DND-41 (cell line): ENCODE results near the gene IST1.

ENCODE experiments used
- ATAC-seq: fragments of 200-7000 bp; cut with Tn5 transposase; 3 replicates; pipeline ENCODE4 v1.9.1; 2021; ENCODE audit warnings: low read depth; ENCODE audit not compliant: insufficient read depth
- DNase-seq: peaks from one replicate; pipeline ENCODE4 v3.0.0-alpha.2; 2020
- H2AFZ ChIP-seq: 2 replicates; pipeline ENCODE4 v1.6.0; 2012; ENCODE audit warnings: low read depth, low read length
- H3K27ac ChIP-seq: 2 replicates; pipeline ENCODE4 v1.5.1; 2012; ENCODE audit warnings: low read length, inconsistent platforms
- H3K27me3 ChIP-seq: fragments of 200-600 bp; sonication (generic); 2 replicates; pipeline ENCODE4 v1.6.0; 2012; ENCODE audit warnings: low read length, mild to moderate bottlenecking, inconsistent platforms; ENCODE audit not compliant: insufficient read depth, poor library complexity
- H3K36me3 ChIP-seq: 2 replicates; pipeline ENCODE4 v1.5.1; 2012; ENCODE audit warnings: low read length, inconsistent platforms; ENCODE audit not compliant: insufficient read depth
- H3K4me1 ChIP-seq: 2 replicates; pipeline ENCODE4 v1.5.1; 2012; ENCODE audit warnings: mild to moderate bottlenecking, low read length; ENCODE audit not compliant: insufficient read depth
- H3K4me2 ChIP-seq: 2 replicates; pipeline ENCODE4 v1.6.0; 2012; ENCODE audit warnings: mild to moderate bottlenecking, moderate library complexity, low read length, inconsistent platforms; ENCODE audit not compliant: insufficient read depth
- H3K4me3 ChIP-seq, 2 experiments: fragments of 200-600 bp in 1 of 2; shearing (Covaris generic) in 1 of 2; 2 replicates each; pipeline ENCODE4 v1.5.1; 2012 to 2016; ENCODE audit warnings: inconsistent platforms in 2 of 2, low read length in 2 of 2, mild to moderate bottlenecking in 2 of 2, low read depth in 1 of 2, moderate library complexity in 1 of 2
- H3K79me2 ChIP-seq: 2 replicates; pipeline ENCODE4 v1.6.0; 2012; ENCODE audit warnings: low read length, inconsistent platforms; ENCODE audit not compliant: insufficient read depth
- H3K9ac ChIP-seq: 2 replicates; pipeline ENCODE4 v1.6.0; 2012; ENCODE audit warnings: low read depth, mild to moderate bottlenecking, inconsistent platforms, low read length, moderate library complexity
- H3K9me3 ChIP-seq: 2 replicates; pipeline ENCODE4 v1.5.1; 2012; ENCODE audit warnings: low read length, moderate library complexity, mild to moderate bottlenecking, inconsistent platforms; ENCODE audit not compliant: insufficient read depth, severe bottlenecking
- H4K20me1 ChIP-seq: 2 replicates; pipeline ENCODE4 v1.6.0; 2012; ENCODE audit warnings: low read length; ENCODE audit not compliant: insufficient read depth
- EZH2 ChIP-seq: IDR thresholded peaks from 3 replicates; pipeline ENCODE4 v1.6.1; 2012; ENCODE audit warnings: borderline replicate concordance, low read depth, mild to moderate bottlenecking, moderate library complexity, low read length, inconsistent platforms; ENCODE audit not compliant: severe bottlenecking
- TF ChIP-seq, protein P1 (sequence below): IDR thresholded peaks from 2 replicates; pipeline ENCODE4 v1.5.1; 2012; ENCODE audit warnings: borderline replicate concordance, low read length, moderate library complexity, mild to moderate bottlenecking; ENCODE audit not compliant: poor library complexity, severe bottlenecking; ENCODE audit errors: extremely low read depth

Gene IST1

DNA sequence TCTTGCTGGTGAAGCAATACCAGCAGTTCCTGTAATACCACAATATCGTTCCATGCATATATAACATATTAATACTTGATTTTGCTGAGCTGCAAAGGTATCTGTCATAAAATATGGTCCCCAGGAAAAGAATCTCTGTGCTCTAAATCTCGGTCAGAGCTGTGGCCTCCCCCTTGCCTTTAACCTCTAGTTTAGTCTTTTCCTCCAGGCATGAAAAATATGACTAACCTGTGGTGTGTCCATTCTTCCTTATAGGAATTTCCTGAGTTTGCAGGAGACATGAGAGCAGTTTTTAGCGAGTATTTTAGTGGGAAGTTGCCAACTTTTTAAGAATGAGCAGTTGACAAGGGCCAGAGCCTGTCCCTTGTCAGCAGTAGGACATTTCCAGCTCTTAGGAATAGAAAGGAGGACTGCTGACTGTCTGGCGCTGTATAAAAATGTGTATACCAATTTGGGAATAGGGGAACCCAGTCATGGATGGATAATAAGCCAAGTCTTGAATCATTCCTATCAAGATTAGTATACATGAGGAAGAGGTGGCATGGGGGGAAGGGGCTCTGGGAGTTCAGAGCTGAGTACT, 40.9 kb upstream of the IST1 start:
- Histone ChIP-seq H3K4me1 (peaks cover 9% of the 10 kb centered on the region), H3K9ac (no peak overlapping the region), H3K4me2 (no peak overlapping the region)

DNA sequence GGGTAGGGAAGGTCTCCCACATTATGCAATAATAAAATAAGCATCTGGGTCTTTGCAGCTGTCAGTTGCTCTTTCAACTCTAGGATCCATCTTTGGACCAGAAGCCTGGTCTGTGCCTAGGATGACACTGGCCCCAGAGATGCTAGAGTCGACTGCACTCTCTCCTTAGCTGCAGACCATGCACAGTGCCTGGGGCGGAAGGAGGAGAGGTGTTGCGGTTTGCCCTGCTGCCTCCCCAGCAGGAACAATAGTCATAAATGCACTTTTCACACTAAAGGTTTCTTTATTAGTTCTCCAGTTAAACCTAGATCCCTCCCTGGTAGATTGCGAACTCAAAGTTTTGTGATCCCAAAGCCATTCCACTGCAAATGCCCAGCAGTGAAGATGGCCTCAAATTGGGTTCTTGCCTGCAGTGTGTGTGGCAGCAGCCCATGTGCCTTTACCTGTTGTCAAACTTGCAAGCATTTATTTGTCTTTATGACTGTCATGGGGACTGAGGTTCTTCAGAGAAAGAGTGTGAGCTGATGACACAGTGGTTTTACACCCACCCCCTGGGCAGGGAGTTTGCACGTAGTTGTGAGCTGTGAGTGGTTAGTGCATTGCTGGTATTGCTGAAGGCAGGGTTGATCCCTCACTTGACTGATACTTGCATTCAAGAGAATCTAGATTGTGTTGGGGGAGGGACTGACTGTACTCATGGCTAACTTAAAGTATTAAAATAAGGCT, 39.2 kb upstream of the IST1 start:
- no peak for ATAC-seq
- no peak overlapping the region for H3K9ac ChIP-seq

More for the DNA sequence above, 40.9 kb upstream of the IST1 start:
- peaks cover 65% of the 10 kb centered on the region for H3K36me3 ChIP-seq
- ATAC-seq = no peak
- H3K4me3 ChIP-seq = no peak overlapping the region
- no peak for DNase-seq
- H3K27me3 ChIP-seq = no peaks in the 10 kb centered on the region
- peaks cover 44% of the 10 kb centered on the region; the same call in 1 of the 2 replicates for H4K20me1 ChIP-seq
- H3K9me3 ChIP-seq = no peaks in the 10 kb centered on the region
- peaks cover 17% of the 10 kb centered on the region; the same call in 1 of the 2 replicates for H3K79me2 ChIP-seq
- no peak for TF ChIP-seq EZH2
- TF ChIP-seq, protein P1, sequence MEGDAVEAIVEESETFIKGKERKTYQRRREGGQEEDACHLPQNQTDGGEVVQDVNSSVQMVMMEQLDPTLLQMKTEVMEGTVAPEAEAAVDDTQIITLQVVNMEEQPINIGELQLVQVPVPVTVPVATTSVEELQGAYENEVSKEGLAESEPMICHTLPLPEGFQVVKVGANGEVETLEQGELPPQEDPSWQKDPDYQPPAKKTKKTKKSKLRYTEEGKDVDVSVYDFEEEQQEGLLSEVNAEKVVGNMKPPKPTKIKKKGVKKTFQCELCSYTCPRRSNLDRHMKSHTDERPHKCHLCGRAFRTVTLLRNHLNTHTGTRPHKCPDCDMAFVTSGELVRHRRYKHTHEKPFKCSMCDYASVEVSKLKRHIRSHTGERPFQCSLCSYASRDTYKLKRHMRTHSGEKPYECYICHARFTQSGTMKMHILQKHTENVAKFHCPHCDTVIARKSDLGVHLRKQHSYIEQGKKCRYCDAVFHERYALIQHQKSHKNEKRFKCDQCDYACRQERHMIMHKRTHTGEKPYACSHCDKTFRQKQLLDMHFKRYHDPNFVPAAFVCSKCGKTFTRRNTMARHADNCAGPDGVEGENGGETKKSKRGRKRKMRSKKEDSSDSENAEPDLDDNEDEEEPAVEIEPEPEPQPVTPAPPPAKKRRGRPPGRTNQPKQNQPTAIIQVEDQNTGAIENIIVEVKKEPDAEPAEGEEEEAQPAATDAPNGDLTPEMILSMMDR = no peak
- H3K27ac ChIP-seq = no peak overlapping the region
- no peak overlapping the region for H2AFZ ChIP-seq

DNA sequence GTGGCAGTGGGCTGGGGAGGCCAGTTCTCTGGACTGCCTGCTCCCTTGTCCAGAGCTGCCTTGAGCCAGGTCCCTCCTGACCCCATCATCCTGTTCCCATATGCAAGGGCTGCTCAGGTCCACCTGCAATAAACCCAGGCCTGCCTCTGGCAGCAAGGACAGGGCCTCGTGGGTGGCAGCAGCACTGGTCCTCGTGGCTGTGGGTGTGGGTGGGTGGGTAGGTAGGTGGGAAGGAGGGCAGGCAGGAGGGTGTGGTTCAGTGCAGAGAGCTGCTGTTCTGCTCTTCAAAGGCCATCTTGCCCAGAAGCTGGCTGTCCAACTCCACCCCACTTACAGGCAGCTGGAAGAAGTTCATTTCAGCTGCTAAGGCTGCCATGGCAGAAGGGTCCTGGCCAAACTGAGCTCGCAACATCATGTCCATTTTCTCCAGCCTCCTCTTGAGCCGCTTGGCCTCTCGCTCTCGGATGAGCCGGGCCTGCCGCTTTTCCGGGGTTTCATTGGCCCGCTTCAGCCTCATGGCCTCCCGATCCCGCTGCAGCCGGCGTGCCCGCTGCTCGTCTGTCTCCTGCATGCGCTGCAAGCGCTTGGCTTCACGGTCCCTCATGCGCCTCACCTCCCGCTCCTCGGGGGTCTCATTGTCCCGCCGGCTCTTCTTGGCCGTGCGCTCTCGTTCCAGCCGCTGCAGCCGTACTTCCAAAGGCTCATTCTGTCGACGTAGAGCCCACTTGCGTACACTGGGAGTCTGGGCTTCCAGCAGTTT, 35.4 kb upstream of the IST1 start:
- H2AFZ ChIP-seq = no peak overlapping the region
- no peaks in the 10 kb centered on the region for H3K4me1 ChIP-seq
- H3K27ac ChIP-seq = no peak overlapping the region
- peaks cover 23% of the 10 kb centered on the region; the same call in 1 of the 2 replicates for H4K20me1 ChIP-seq
- ATAC-seq = no peak
- H3K9me3 ChIP-seq = no peaks in the 10 kb centered on the region
- DNase-seq = no peak
- H3K4me2 ChIP-seq = no peak overlapping the region
- TF ChIP-seq EZH2 = no peak
- TF ChIP-seq, protein P1 = no peak
- H3K4me3 ChIP-seq = no peak overlapping the region
- peaks cover 47% of the 10 kb centered on the region for H3K36me3 ChIP-seq
- no peak overlapping the region for H3K9ac ChIP-seq
- no peaks in the 10 kb centered on the region for H3K27me3 ChIP-seq
- peaks cover 4% of the 10 kb centered on the region; the same call in 1 of the 2 replicates for H3K79me2 ChIP-seq

More for the DNA sequence above, 39.2 kb upstream of the IST1 start:
- TF ChIP-seq, protein P1 = no peak
- no peak for TF ChIP-seq EZH2
- Histone ChIP-seq H3K27ac (no peak overlapping the region), H3K79me2 (peaks cover 17% of the 10 kb centered on the region; the same call in 1 of the 2 replicates), H3K36me3 (peaks cover 61% of the 10 kb centered on the region), H4K20me1 (peaks cover 40% of the 10 kb centered on the region; the same call in 1 of the 2 replicates), H3K27me3 (no peaks in the 10 kb centered on the region), H3K4me1 (peaks cover 9% of the 10 kb centered on the region), H3K4me2 (no peak overlapping the region), H2AFZ (no peak overlapping the region), H3K9me3 (no peaks in the 10 kb centered on the region), H3K4me3 (no peak overlapping the region)
- no peak for DNase-seq
